ENCODE results near the gene CCDC9B. TPM values are rescaled to one million over a fixed set of nuclear protein-coding genes. Genes with fewer than 3 reads are reported as not detected.

CCDC9B gene
- total RNA-seq, 3 donors from 2014 or later: 34.9 to 204 (median 37.2) TPM

GRCh38 chr15:40382580-40383456 is 42.1 kb upstream of the CCDC9B start, which contains the start of gene KNSTRN:
Gene KNSTRN, plus strand, starts transcription at chr15:40382721. Its CDS starts 115 bp downstream, at chr15:40382836.
- H3K4me1 ChIP-seq (ENCODE audit: low read depth): peaks cover 8% of the 10 kb centered on the region
- peak; percentile 92 to 97 (median 94) for DNase-seq
- no peaks in the 10 kb centered on the region for H3K9me3 ChIP-seq
- H3K36me3 ChIP-seq (ENCODE audit: low read depth): no peaks in the 10 kb centered on the region
- peak within 1 kb of the TSS; percentile 69 for H3K4me3 ChIP-seq
- intact Hi-C loops (cut with DNase I, micrococcal nuclease): no loop called here
- ATAC-seq: peak; percentile 100
- no peak for TF ChIP-seq CTCF (IDR thresholded peaks at IDR 0.05)

GRCh38 chr15:40381818-40382529 is 41.2 kb upstream of the CCDC9B start:
- Histone ChIP-seq H3K9me3 (no peaks in the 10 kb centered on the region), H3K4me1 (ENCODE audit: low read depth) (peaks cover 8% of the 10 kb centered on the region), H3K4me3 (no peak overlapping the region), H3K36me3 (ENCODE audit: low read depth) (no peaks in the 10 kb centered on the region)
- no peak for TF ChIP-seq CTCF (IDR thresholded peaks at IDR 0.05)
- DNase-seq: no peak
- ATAC-seq: no peak
- intact Hi-C loops (cut with DNase I, micrococcal nuclease): no loop called here

- no peak overlapping the region for H3K4me3 ChIP-seq
- TF ChIP-seq CTCF (IDR thresholded peaks at IDR 0.05): no peak
- no peak for DNase-seq
- intact Hi-C loops (cut with DNase I, micrococcal nuclease): no loop called here
- peaks cover 8% of the 10 kb centered on the region for H3K4me1 ChIP-seq (ENCODE audit: low read depth)
- H3K9me3 ChIP-seq: no peaks in the 10 kb centered on the region
- no peak for ATAC-seq
- no peaks in the 10 kb centered on the region for H3K36me3 ChIP-seq (ENCODE audit: low read depth)
Measured at GRCh38 chr15:40380636-40381035, 39.9 kb upstream of the CCDC9B start.

- peaks cover 8% of the 10 kb centered on the region for H3K4me1 ChIP-seq (ENCODE audit: low read depth)
- no peak for TF ChIP-seq CTCF (IDR thresholded peaks at IDR 0.05)
- no peak overlapping the region for H3K4me3 ChIP-seq
- ATAC-seq (no peak), DNase-seq (no peak)
- H3K36me3 ChIP-seq (ENCODE audit: low read depth): no peaks in the 10 kb centered on the region
- H3K9me3 ChIP-seq: no peaks in the 10 kb centered on the region
- intact Hi-C loops (cut with DNase I, micrococcal nuclease): no loop called here
Measured at GRCh38 chr15:40379853-40380252, 39.1 kb upstream of the CCDC9B start.

GRCh38 chr15:40379374-40379773 is 38.6 kb upstream of the CCDC9B start:
- Histone ChIP-seq H3K4me1 (ENCODE audit: low read depth) (peaks cover 8% of the 10 kb centered on the region), H3K9me3 (no peaks in the 10 kb centered on the region), H3K36me3 (ENCODE audit: low read depth) (no peaks in the 10 kb centered on the region), H3K4me3 (no peak overlapping the region)
- intact Hi-C loops (cut with DNase I, micrococcal nuclease): no loop called here
- DNase-seq (no peak), ATAC-seq (no peak)
- TF ChIP-seq CTCF (IDR thresholded peaks at IDR 0.05): no peak

Measured in mucosa of descending colon (tissue), 3 donors.